Mononuclear cell (primary cell): ENCODE measurements around the gene SNRNP35. TPM values are rescaled to one million over a fixed set of nuclear protein-coding genes. Genes with fewer than 3 reads are reported as not detected.

Experiments
- total RNA-seq: library from RNA; depleted of rRNA; stranded (reverse); fragments of >200 nt; gene quantifications from one replicate; pipeline ENCODE4 v1.2.3, GENCODE V29; 2012

Gene SNRNP35
- total RNA-seq, 1 donor: 13.7 TPM

Other genes with a start within 250 kb of the SNRNP35 start
- 93.6 TPM for gene MPHOSPH9, start 225.0 kb upstream of the SNRNP35 start, total RNA-seq
- gene MTRFR, start 224.7 kb upstream of the SNRNP35 start, total RNA-seq: 27.6 TPM
- gene CDK2AP1, start 186.3 kb upstream of the SNRNP35 start, total RNA-seq: 42.3 TPM
- 43.6 TPM for gene SBNO1, start 93.3 kb upstream of the SNRNP35 start, total RNA-seq
- gene KMT5A, start 74.0 kb upstream of the SNRNP35 start, total RNA-seq: 40.3 TPM
- 9.9 TPM for gene RILPL2, start 21.5 kb upstream of the SNRNP35 start, total RNA-seq
- gene RILPL1, start 75.6 kb downstream of the SNRNP35 start, total RNA-seq: 1.8 TPM
- 213 TPM for gene TMED2, start 126.4 kb downstream of the SNRNP35 start, total RNA-seq
- gene DDX55, start 144.0 kb downstream of the SNRNP35 start, total RNA-seq: 26.4 TPM
- 34.3 TPM for gene EIF2B1, start 175.5 kb downstream of the SNRNP35 start, total RNA-seq
- gene GTF2H3, start 175.7 kb downstream of the SNRNP35 start, total RNA-seq: 27.0 TPM
- 1.8 TPM for gene TCTN2, start 213.0 kb downstream of the SNRNP35 start, total RNA-seq